GM21717 (cell line): ENCODE measurements around the gene PRR11.
A peak's percentile ranks its signal among the peaks of the same experiment; 100 is the strongest.
"Not testable (repeated sequence)": the region's sequence is repeated elsewhere in the genome, so short reads cannot be mapped to it uniquely, and the experiment has no call there.

ENCODE experiments used
- ATAC-seq: cut with Tn5 transposase; IDR thresholded peaks from one replicate; pipeline ENCODE4 v1.9.1; 2021; ENCODE audit warnings: mild to moderate bottlenecking, moderate library complexity; ENCODE audit not compliant: unreplicated experiment

Gene PRR11

GRCh38 chr17:59151591-59151990, 4.0 kb upstream of the PRR11 start:
- no peak for ATAC-seq

GRCh38 chr17:59152925-59153324, 2.6 kb upstream of the PRR11 start:
- no peak for ATAC-seq

- ATAC-seq: no peak
These were observed 1.2 kb upstream of the PRR11 start for GRCh38 chr17:59154292-59154720.

GRCh38 chr17:59154721-59155438, 666 bp upstream of the PRR11 start, which contains the start of gene SKA2:
Gene SKA2, minus strand, starts transcription at chr17:59155186. Its CDS starts 23 bp downstream, at chr17:59155163.
- ATAC-seq: peak; percentile 85

- ATAC-seq: no peak
These were observed 4.8 kb downstream of the PRR11 start for GRCh38 chr17:59160157-59161025.

GRCh38 chr17:59161477-59161876, 5.9 kb downstream of the PRR11 start:
- ATAC-seq: no peak

- no peak for ATAC-seq
These were observed 10.4 kb downstream of the PRR11 start for GRCh38 chr17:59165933-59166342.

GRCh38 chr17:59167571-59168001, 12.0 kb downstream of the PRR11 start:
- ATAC-seq: no peak

- no peak for ATAC-seq
These were observed 17.0 kb downstream of the PRR11 start for GRCh38 chr17:59172436-59173004.

- ATAC-seq: no peak
These were observed 19.1 kb downstream of the PRR11 start for GRCh38 chr17:59174671-59175070.

- no peak for ATAC-seq
These were observed 19.5 kb downstream of the PRR11 start for GRCh38 chr17:59175076-59175475.

- ATAC-seq: no peak
These were observed 22.9 kb downstream of the PRR11 start for GRCh38 chr17:59178266-59178985.

- ATAC-seq: not testable (repeated sequence)
These were observed 24.1 kb downstream of the PRR11 start for GRCh38 chr17:59179601-59180000.

- ATAC-seq: no peak
These were observed 25.1 kb downstream of the PRR11 start for GRCh38 chr17:59180626-59181025.

GRCh38 chr17:59181481-59181880, 25.9 kb downstream of the PRR11 start:
- no peak for ATAC-seq

GRCh38 chr17:59185997-59186396, 30.5 kb downstream of the PRR11 start:
- ATAC-seq: no peak

- no peak for ATAC-seq
These were observed 31.3 kb downstream of the PRR11 start for GRCh38 chr17:59186850-59187249.

GRCh38 chr17:59190806-59191205, 35.3 kb downstream of the PRR11 start:
- no peak for ATAC-seq

GRCh38 chr17:59193336-59193862, 37.9 kb downstream of the PRR11 start:
- ATAC-seq: no peak

GRCh38 chr17:59199398-59199797, 43.9 kb downstream of the PRR11 start:
- no peak for ATAC-seq

GRCh38 chr17:59202320-59202719, 46.8 kb downstream of the PRR11 start:
- ATAC-seq: no peak
